HG03521 (cell line): ENCODE results near the gene CAMKMT.

Experiments used
- ATAC-seq: cut with Tn5 transposase; IDR thresholded peaks from one replicate; pipeline ENCODE4 v1.9.1; 2021; ENCODE audit warnings: mild to moderate bottlenecking, moderate library complexity; ENCODE audit not compliant: unreplicated experiment

CAMKMT gene

GRCh38 chr2:44789446-44789845 is 427.7 kb downstream of the CAMKMT start:
- ATAC-seq: no peak

- ATAC-seq: no peak
These were observed 428.4 kb downstream of the CAMKMT start for GRCh38 chr2:44789971-44790721.

GRCh38 chr2:44793322-44793870 is 431.6 kb downstream of the CAMKMT start:
- no peak for ATAC-seq

- no peak for ATAC-seq
These were observed 435.0 kb downstream of the CAMKMT start for GRCh38 chr2:44796771-44797170.

GRCh38 chr2:44798139-44798659 is 436.5 kb downstream of the CAMKMT start:
- ATAC-seq: no peak

GRCh38 chr2:44799105-44799504 is 437.4 kb downstream of the CAMKMT start:
- no peak for ATAC-seq

- no peak for ATAC-seq
These were observed 438.0 kb downstream of the CAMKMT start for GRCh38 chr2:44799754-44800153.

- ATAC-seq: no peak
These were observed 439.6 kb downstream of the CAMKMT start for GRCh38 chr2:44801289-44801840.

- no peak for ATAC-seq
These were observed 440.4 kb downstream of the CAMKMT start for GRCh38 chr2:44801841-44802776.

- ATAC-seq: no peak
These were observed 441.2 kb downstream of the CAMKMT start for GRCh38 chr2:44802777-44803424.

GRCh38 chr2:44804406-44805265 is 442.9 kb downstream of the CAMKMT start:
- no peak for ATAC-seq

GRCh38 chr2:44805401-44806235 is 443.9 kb downstream of the CAMKMT start:
- ATAC-seq: no peak

- ATAC-seq: no peak
These were observed 445.7 kb downstream of the CAMKMT start for GRCh38 chr2:44807201-44808025.

GRCh38 chr2:44810892-44811530 is 449.3 kb downstream of the CAMKMT start:
- ATAC-seq: no peak

- no peak for ATAC-seq
These were observed 451.4 kb downstream of the CAMKMT start for GRCh38 chr2:44813165-44813564.

- no peak for ATAC-seq
These were observed 451.9 kb downstream of the CAMKMT start for GRCh38 chr2:44813658-44814057.

- ATAC-seq: no peak
These were observed 455.5 kb downstream of the CAMKMT start for GRCh38 chr2:44817256-44817655.
